ENCODE measurements around the gene TRMO. TPM values are rescaled to one million over a fixed set of nuclear protein-coding genes. Genes with fewer than 3 reads are reported as not detected.
"Not testable (repeated sequence)": the region's sequence is repeated elsewhere in the genome, so short reads cannot be mapped to it uniquely, and the experiment has no call there.

Gene TRMO, protein sequence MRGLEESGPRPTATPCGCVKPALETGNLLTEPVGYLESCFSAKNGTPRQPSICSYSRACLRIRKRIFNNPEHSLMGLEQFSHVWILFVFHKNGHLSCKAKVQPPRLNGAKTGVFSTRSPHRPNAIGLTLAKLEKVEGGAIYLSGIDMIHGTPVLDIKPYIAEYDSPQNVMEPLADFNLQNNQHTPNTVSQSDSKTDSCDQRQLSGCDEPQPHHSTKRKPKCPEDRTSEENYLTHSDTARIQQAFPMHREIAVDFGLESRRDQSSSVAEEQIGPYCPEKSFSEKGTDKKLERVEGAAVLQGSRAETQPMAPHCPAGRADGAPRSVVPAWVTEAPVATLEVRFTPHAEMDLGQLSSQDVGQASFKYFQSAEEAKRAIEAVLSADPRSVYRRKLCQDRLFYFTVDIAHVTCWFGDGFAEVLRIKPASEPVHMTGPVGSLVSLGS
- polyA plus RNA-seq (ENCODE audit: low read depth in 6 of 6): 10 to 100 TPM; 13.4 to 31.8 (median 15.5) TPM

DNA sequence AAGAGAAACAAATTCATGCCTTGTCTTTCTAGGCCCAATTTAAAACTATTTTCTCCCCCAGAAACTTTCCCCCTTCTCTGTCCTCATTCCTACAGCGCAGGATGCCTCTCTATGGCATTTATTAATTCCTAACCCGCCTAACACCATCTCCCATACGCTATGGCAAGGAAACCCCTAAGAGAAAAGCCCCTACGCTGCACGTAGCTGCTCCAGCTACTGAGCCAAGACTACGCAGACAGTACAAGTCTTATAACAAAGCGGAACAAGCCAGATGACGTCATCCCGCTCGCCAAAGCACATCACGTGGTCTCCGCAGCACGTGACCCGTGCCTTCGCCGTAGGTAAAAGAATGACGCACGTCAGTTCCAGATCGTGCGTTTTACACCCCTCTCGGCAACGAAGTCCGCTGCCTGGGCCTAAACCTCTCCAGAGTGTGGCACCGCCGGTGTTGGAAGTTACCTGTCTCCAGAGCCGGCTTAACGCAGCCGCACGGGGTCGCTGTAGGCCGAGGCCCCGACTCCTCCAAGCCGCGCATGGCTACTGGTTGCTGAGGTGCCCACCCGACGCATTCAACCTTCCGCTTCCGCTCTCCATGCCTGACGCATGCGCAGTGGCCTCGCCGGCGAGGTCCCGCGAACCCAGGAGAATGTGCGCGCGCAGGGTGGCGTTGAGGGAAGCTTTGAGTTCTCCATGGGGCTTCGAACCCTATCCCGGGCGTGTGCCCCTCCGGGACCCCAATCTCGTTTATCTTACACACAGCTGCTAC is at the start of gene TRMO:
Gene TRMO, minus strand, starts transcription at position 542 of the 766 bp plus-strand sequence. Its CDS starts 7 bp downstream, at position 535.
- Mint-ChIP-seq H3K27ac (peak within 1 kb of the TSS; percentile 99 to 100 (median 99)), H3K36me3 (peaks cover 5 to 9% of the 10 kb centered on the region in 2 donors), H3K4me1 (peaks cover 36 to 48% (median 46%) of the 10 kb centered on the region in 3 donors), H3K9me3 (peaks cover 0 to 5% (median 0%) of the 10 kb centered on the region in 7 donors), H3K4me3 (peak within 1 kb of the TSS; percentile 84 to 97 (median 91)), H3K27me3 (no peaks in the 10 kb centered on the region)
- peak; percentile 80 to 81 for ATAC-seq (ENCODE audit: low read depth in 2 of 2)
- DNase-seq: peak; percentile 96

GRCh38 chr9:97970165-97970564 is 47.9 kb upstream of the TRMO start:
- Mint-ChIP-seq H3K27me3 (peaks cover 0 to 20% (median 0%) of the 10 kb centered on the region in 3 donors), H3K4me3 (no peak overlapping the region), H3K27ac (peak overlapping the region in 1 of 6 donors; percentile 36), H3K36me3 (peaks cover 0 to 4% of the 10 kb centered on the region in 2 donors), H3K4me1 (no peaks in the 10 kb centered on the region), H3K9me3 (peaks cover 0 to 4% (median 2%) of the 10 kb centered on the region in 7 donors)
- DNase-seq (no peak), ATAC-seq (ENCODE audit: low read depth in 2 of 2) (no peak)

GRCh38 chr9:97969014-97969413 is 46.7 kb upstream of the TRMO start:
- no peak overlapping the region for H3K27ac Mint-ChIP-seq
- no peak for ATAC-seq (ENCODE audit: low read depth in 2 of 2)
- no peak for DNase-seq
- H3K9me3 Mint-ChIP-seq: peaks cover 0 to 2% (median 0%) of the 10 kb centered on the region in 7 donors
- no peaks in the 10 kb centered on the region for H3K36me3 Mint-ChIP-seq
- peaks cover 0 to 20% (median 5%) of the 10 kb centered on the region in 3 donors for H3K27me3 Mint-ChIP-seq
- no peaks in the 10 kb centered on the region for H3K4me1 Mint-ChIP-seq
- H3K4me3 Mint-ChIP-seq: no peak overlapping the region

- Mint-ChIP-seq H3K36me3 (peaks cover 0 to 3% of the 10 kb centered on the region in 2 donors), H3K27me3 (peaks cover 3 to 20% (median 5%) of the 10 kb centered on the region in 3 donors), H3K4me3 (no peak overlapping the region), H3K9me3 (no peaks in the 10 kb centered on the region), H3K27ac (no peak overlapping the region), H3K4me1 (no peaks in the 10 kb centered on the region)
- ATAC-seq (ENCODE audit: low read depth in 2 of 2): peak in 1 of 2 donors; percentile 27
- DNase-seq: no peak
Measured at GRCh38 chr9:97966493-97966892, 44.2 kb upstream of the TRMO start.

- H3K27me3 Mint-ChIP-seq: peaks cover 3 to 12% (median 5%) of the 10 kb centered on the region in 3 donors
- peak overlapping the region in 1 of 6 donors; percentile 38 for H3K27ac Mint-ChIP-seq
- ATAC-seq (ENCODE audit: low read depth in 2 of 2) (no peak), DNase-seq (no peak)
- peaks cover 0 to 3% of the 10 kb centered on the region in 2 donors for H3K36me3 Mint-ChIP-seq
- H3K4me3 Mint-ChIP-seq: no peak overlapping the region
- H3K9me3 Mint-ChIP-seq: no peaks in the 10 kb centered on the region
- no peaks in the 10 kb centered on the region for H3K4me1 Mint-ChIP-seq
Measured at GRCh38 chr9:97964901-97965300, 42.6 kb upstream of the TRMO start.

- ATAC-seq (ENCODE audit: low read depth in 2 of 2) (no peak), DNase-seq (no peak)
- Mint-ChIP-seq H3K9me3 (no peaks in the 10 kb centered on the region), H3K4me1 (no peaks in the 10 kb centered on the region), H3K4me3 (no peak overlapping the region), H3K27ac (no peak overlapping the region), H3K27me3 (peaks cover 3 to 9% (median 5%) of the 10 kb centered on the region in 3 donors), H3K36me3 (peaks cover 0 to 3% of the 10 kb centered on the region in 2 donors)
Measured at GRCh38 chr9:97963232-97963631, 40.9 kb upstream of the TRMO start.

- H3K27me3 Mint-ChIP-seq: peaks cover 2 to 5% (median 3%) of the 10 kb centered on the region in 3 donors
- H3K27ac Mint-ChIP-seq: no peak overlapping the region
- no peak for DNase-seq
- H3K9me3 Mint-ChIP-seq: no peaks in the 10 kb centered on the region
- peaks cover 0 to 3% of the 10 kb centered on the region in 2 donors for H3K36me3 Mint-ChIP-seq
- no peaks in the 10 kb centered on the region for H3K4me1 Mint-ChIP-seq
- H3K4me3 Mint-ChIP-seq: no peak overlapping the region
- ATAC-seq (ENCODE audit: low read depth in 2 of 2): no peak
Measured at GRCh38 chr9:97962575-97962974, 40.3 kb upstream of the TRMO start.

DNA sequence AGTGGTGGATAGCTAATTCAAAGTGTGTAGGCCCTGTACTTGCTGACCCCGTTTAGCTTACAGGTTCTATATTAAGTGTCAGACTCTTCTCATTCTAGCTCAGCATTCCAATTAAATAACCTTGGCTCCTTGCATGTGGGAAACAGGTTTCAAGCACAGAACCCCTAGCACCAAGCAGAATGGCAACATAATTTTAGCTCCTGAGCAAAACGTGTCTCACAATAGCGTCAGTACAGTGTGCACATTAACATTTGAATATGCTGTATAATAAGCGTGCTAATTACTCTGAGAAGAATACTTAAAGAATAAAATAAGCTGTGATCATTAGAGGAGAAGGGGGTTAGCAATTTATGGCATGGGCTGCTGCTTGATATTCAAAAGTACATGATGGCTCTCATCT is 39.8 kb upstream of the TRMO start:
- Mint-ChIP-seq H3K4me1 (no peaks in the 10 kb centered on the region), H3K27me3 (peaks cover 0 to 5% (median 3%) of the 10 kb centered on the region in 3 donors), H3K27ac (no peak overlapping the region), H3K4me3 (no peak overlapping the region), H3K36me3 (peaks cover 0 to 3% of the 10 kb centered on the region in 2 donors), H3K9me3 (no peaks in the 10 kb centered on the region)
- ATAC-seq (ENCODE audit: low read depth in 2 of 2) (no peak), DNase-seq (no peak)

DNA sequence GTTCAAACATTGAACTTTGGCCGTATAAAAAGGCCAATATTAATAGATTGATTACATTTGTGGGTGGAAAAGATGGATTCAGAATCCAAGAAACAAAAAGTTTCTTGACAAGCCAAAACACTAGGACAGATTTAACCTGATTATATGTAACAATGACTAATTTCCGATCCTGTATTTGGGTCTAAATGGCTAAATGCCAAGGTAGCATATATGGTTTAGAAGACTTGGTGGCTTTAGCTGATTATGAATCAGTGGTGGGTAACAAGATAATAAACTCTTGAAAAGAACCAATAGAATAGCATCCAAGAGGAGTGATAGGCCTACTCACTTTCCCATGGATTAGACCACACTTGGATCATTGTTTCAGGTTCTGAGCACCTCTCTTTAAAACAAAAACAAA is 39.1 kb upstream of the TRMO start:
- Mint-ChIP-seq H3K4me1 (no peaks in the 10 kb centered on the region), H3K36me3 (peaks cover 0 to 3% of the 10 kb centered on the region in 2 donors), H3K4me3 (no peak overlapping the region), H3K27me3 (peaks cover 0 to 5% (median 3%) of the 10 kb centered on the region in 3 donors), H3K27ac (no peak overlapping the region), H3K9me3 (no peaks in the 10 kb centered on the region)
- ATAC-seq (ENCODE audit: low read depth in 2 of 2) (no peak), DNase-seq (no peak)

DNA sequence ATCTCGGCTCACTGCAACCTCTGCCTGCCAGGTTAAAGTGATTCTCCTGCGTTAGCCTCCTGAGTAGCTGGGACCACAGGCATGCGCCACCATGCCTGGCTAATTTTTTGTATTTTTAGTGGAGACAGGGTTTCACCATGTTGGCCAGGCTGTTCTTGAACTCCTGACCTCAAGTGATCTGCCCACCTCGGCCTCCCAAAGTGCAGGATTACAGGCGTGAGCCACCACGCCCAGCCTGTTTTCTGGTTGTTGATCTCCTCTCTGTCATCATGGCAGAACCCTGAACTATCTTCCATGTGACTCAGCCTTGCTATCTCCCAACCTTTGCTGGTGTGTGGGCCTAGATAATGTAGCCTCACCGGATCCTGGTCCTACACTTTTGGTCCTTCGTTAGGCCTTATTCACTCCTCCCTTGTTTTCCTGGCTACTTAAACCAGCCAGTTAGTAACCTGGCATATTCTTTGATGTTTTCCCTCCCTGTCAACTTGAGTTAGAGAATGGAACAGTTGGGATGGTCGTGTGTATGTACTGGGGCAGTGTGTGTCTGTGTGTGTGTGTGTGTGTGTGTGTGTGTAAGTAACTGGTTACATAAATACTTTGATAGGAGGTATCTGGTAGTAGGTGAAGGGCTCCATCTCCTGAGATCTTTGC is 38.5 kb upstream of the TRMO start:
- H3K36me3 Mint-ChIP-seq; H3K4me3 Mint-ChIP-seq; H3K27ac Mint-ChIP-seq; ATAC-seq (ENCODE audit: low read depth in 2 of 2); H3K9me3 Mint-ChIP-seq; H3K27me3 Mint-ChIP-seq; H3K4me1 Mint-ChIP-seq; DNase-seq: not testable (repeated sequence)

- no peak for ATAC-seq (ENCODE audit: low read depth in 2 of 2)
- peaks cover 0 to 5% (median 3%) of the 10 kb centered on the region in 3 donors for H3K27me3 Mint-ChIP-seq
- H3K4me3 Mint-ChIP-seq: no peak overlapping the region
- no peaks in the 10 kb centered on the region for H3K4me1 Mint-ChIP-seq
- H3K27ac Mint-ChIP-seq: peak overlapping the region in 2 of 6 donors; percentile 12 to 18
- H3K36me3 Mint-ChIP-seq: peaks cover 0 to 3% of the 10 kb centered on the region in 2 donors
- H3K9me3 Mint-ChIP-seq: no peaks in the 10 kb centered on the region
- DNase-seq: no peak
Measured at GRCh38 chr9:97959585-97959984, 37.3 kb upstream of the TRMO start.

- H3K4me3 Mint-ChIP-seq: no peak overlapping the region
- H3K27ac Mint-ChIP-seq: peak overlapping the region in 2 of 6 donors; percentile 12 to 29
- no peaks in the 10 kb centered on the region for H3K9me3 Mint-ChIP-seq
- no peak for DNase-seq
- H3K4me1 Mint-ChIP-seq: no peaks in the 10 kb centered on the region
- ATAC-seq (ENCODE audit: low read depth in 2 of 2): no peak
- H3K36me3 Mint-ChIP-seq: peaks cover 0 to 3% of the 10 kb centered on the region in 2 donors
- peaks cover 0 to 9% (median 0%) of the 10 kb centered on the region in 3 donors for H3K27me3 Mint-ChIP-seq
Measured at GRCh38 chr9:97958812-97959511, 36.7 kb upstream of the TRMO start.
